NCI-H1092 (cell line): ENCODE measurements around the gene TRAF3IP3.
"Not testable (repeated sequence)": the region's sequence is repeated elsewhere in the genome, so short reads cannot be mapped to it uniquely, and the experiment has no call there.

Source experiments
- DNase-seq: peaks from one replicate; lab custom pipeline; 2025; lab: John Stamatoyannopoulos, UW

The TRAF3IP3 gene

GRCh38 chr1:209768354-209768774, 12.5 kb downstream of the TRAF3IP3 start:
- no peak for DNase-seq

GRCh38 chr1:209769171-209769904, 13.5 kb downstream of the TRAF3IP3 start:
- DNase-seq, result no peak

- DNase-seq, result no peak
These were observed 14.1 kb downstream of the TRAF3IP3 start for GRCh38 chr1:209769971-209770370.

- no peak for DNase-seq
These were observed 15.0 kb downstream of the TRAF3IP3 start for GRCh38 chr1:209770636-209771415.

- no peak for DNase-seq
These were observed 16.3 kb downstream of the TRAF3IP3 start for GRCh38 chr1:209772126-209772525.

GRCh38 chr1:209774592-209774991, 18.7 kb downstream of the TRAF3IP3 start:
- no peak for DNase-seq

GRCh38 chr1:209775678-209776077, 19.8 kb downstream of the TRAF3IP3 start:
- no peak for DNase-seq

- no peak for DNase-seq
These were observed 21.7 kb downstream of the TRAF3IP3 start for GRCh38 chr1:209777587-209777986.

- DNase-seq, result no peak
These were observed 22.2 kb downstream of the TRAF3IP3 start for GRCh38 chr1:209778102-209778501.

GRCh38 chr1:209780268-209780667, 24.4 kb downstream of the TRAF3IP3 start:
- DNase-seq, result no peak

- no peak for DNase-seq
These were observed 27.5 kb downstream of the TRAF3IP3 start for GRCh38 chr1:209783386-209783785.

- peak; percentile 100 for DNase-seq
These were observed 28.7 kb downstream of the TRAF3IP3 start, which contains the start of gene C1orf74 for GRCh38 chr1:209784265-209785169. Gene C1orf74, minus strand, starts transcription at chr1:209784559. Its CDS starts 925 bp downstream, at chr1:209783634.

GRCh38 chr1:209785592-209785991, 29.7 kb downstream of the TRAF3IP3 start:
- no peak for DNase-seq

GRCh38 chr1:209786146-209786545, 30.3 kb downstream of the TRAF3IP3 start:
- DNase-seq, result no peak

GRCh38 chr1:209787551-209787950, 31.7 kb downstream of the TRAF3IP3 start:
- peak; percentile 50 for DNase-seq

GRCh38 chr1:209789245-209789644, 33.4 kb downstream of the TRAF3IP3 start:
- no peak for DNase-seq

GRCh38 chr1:209790286-209791193, 34.7 kb downstream of the TRAF3IP3 start:
- DNase-seq, result no peak

GRCh38 chr1:209791920-209792319, 36.1 kb downstream of the TRAF3IP3 start:
- DNase-seq, result no peak

- DNase-seq, result not testable (repeated sequence)
These were observed 37.9 kb downstream of the TRAF3IP3 start for GRCh38 chr1:209793711-209794110.

- no peak for DNase-seq
These were observed 42.3 kb downstream of the TRAF3IP3 start for GRCh38 chr1:209797978-209798639.
